HG02885 (cell line): ENCODE results near the gene TROAP.
"Not testable (repeated sequence)": the region's sequence is repeated elsewhere in the genome, so short reads cannot be mapped to it uniquely, and the experiment has no call there.

ENCODE experiments used
- ATAC-seq: cut with Tn5 transposase; IDR thresholded peaks from one replicate; pipeline ENCODE4 v1.9.1; 2021; ENCODE audit warnings: mild to moderate bottlenecking; ENCODE audit not compliant: unreplicated experiment, poor library complexity

TROAP gene

GRCh38 chr12:49359671-49360070, 36.6 kb downstream of the TROAP start:
- no peak for ATAC-seq

GRCh38 chr12:49362077-49362476, 39.0 kb downstream of the TROAP start:
- no peak for ATAC-seq

GRCh38 chr12:49364989-49365388, 41.9 kb downstream of the TROAP start:
- ATAC-seq = no peak

GRCh38 chr12:49365542-49365941, 42.5 kb downstream of the TROAP start:
- no peak for ATAC-seq

GRCh38 chr12:49366096-49366651, 43.1 kb downstream of the TROAP start:
- ATAC-seq = peak; percentile 13

- ATAC-seq = peak; percentile 75
Measured at GRCh38 chr12:49366652-49367380, 43.8 kb downstream of the TROAP start.

GRCh38 chr12:49367381-49368239, 44.6 kb downstream of the TROAP start, which contains the start of gene SPATS2:
SPATS2 (plus strand) TSS chr12:49367462; CDS start chr12:49461013, 93,551 bp downstream.
- ATAC-seq = no peak

GRCh38 chr12:49368240-49368600, 45.2 kb downstream of the TROAP start:
- no peak for ATAC-seq

GRCh38 chr12:49369411-49370145, 46.5 kb downstream of the TROAP start:
- peak; percentile 38 for ATAC-seq

GRCh38 chr12:49370539-49370938, 47.5 kb downstream of the TROAP start:
- no peak for ATAC-seq

GRCh38 chr12:49375406-49375805, 52.4 kb downstream of the TROAP start:
- no peak for ATAC-seq

GRCh38 chr12:49377386-49377785, 54.3 kb downstream of the TROAP start:
- no peak for ATAC-seq

- not testable (repeated sequence) for ATAC-seq
Measured at GRCh38 chr12:49380184-49380583, 57.1 kb downstream of the TROAP start.
